GM23338 (cell line): Measurements from ENCODE around the gene ZNF385B. TPM values are rescaled to one million over a fixed set of nuclear protein-coding genes. Genes with fewer than 3 reads are reported as not detected.
"Not testable (repeated sequence)": the region's sequence is repeated elsewhere in the genome, so short reads cannot be mapped to it uniquely, and the experiment has no call there.

Experiments used
- ATAC-seq: fragments of 200-7000 bp; cut with Tn5 transposase; 3 replicates; pipeline ENCODE4 v1.9.1; 2020
- DNase-seq: peaks from one replicate; pipeline ENCODE4 v3.0.0-alpha.2; 2015; ENCODE audit warnings: low spot score
- H2AFZ ChIP-seq: fragments of 200-600 bp; sonication (generic); 2 replicates; pipeline ENCODE4 v1.8.0; 2016; ENCODE audit warnings: antibody characterized with exemption, mild to moderate bottlenecking, moderate library complexity
- H3F3A ChIP-seq: fragments of 200-600 bp; sonication (generic); replicated peaks from 2 replicates; pipeline ENCODE4 v1.8.0; 2017; ENCODE audit warnings: antibody characterized with exemption, mixed run types, low read depth
- H3K27ac ChIP-seq: fragments of 200-600 bp; sonication (generic); 2 replicates; pipeline ENCODE4 v1.6.1; 2016; ENCODE audit warnings: low read depth
- H3K27me3 ChIP-seq: fragments of 200-600 bp; sonication (generic); 2 replicates; pipeline ENCODE4 v1.8.0; 2016; ENCODE audit warnings: mild to moderate bottlenecking, mixed run types, moderate library complexity; ENCODE audit not compliant: insufficient read depth
- H3K36me3 ChIP-seq: fragments of 200-600 bp; sonication (generic); 2 replicates; pipeline ENCODE4 v1.8.0; 2016; ENCODE audit warnings: mild to moderate bottlenecking; ENCODE audit not compliant: insufficient read depth
- H3K4me1 ChIP-seq: fragments of 200-600 bp; sonication (generic); 2 replicates; pipeline ENCODE4 v1.8.0; 2016; ENCODE audit warnings: mild to moderate bottlenecking, moderate library complexity; ENCODE audit not compliant: insufficient read depth
- H3K4me2 ChIP-seq: fragments of 200-600 bp; sonication (generic); 2 replicates; pipeline ENCODE4 v1.7.1; 2017; ENCODE audit warnings: mixed run types
- H3K4me3 ChIP-seq: fragments of 200-600 bp; sonication (generic); 2 replicates; pipeline ENCODE4 v1.6.1; 2016; ENCODE audit warnings: mixed run types
- H3K79me2 ChIP-seq: fragments of 200-600 bp; sonication (generic); replicated peaks from 2 replicates; pipeline ENCODE4 v1.8.0; 2017; ENCODE audit warnings: mild to moderate bottlenecking; ENCODE audit not compliant: insufficient read depth
- H3K9me2 ChIP-seq: fragments of 200-600 bp; sonication (generic); 2 replicates; pipeline ENCODE4 v1.8.0; 2017; ENCODE audit not compliant: insufficient read depth
- H4K20me1 ChIP-seq: fragments of 200-600 bp; sonication (generic); replicated peaks from 2 replicates; pipeline ENCODE4 v1.8.0; 2017; ENCODE audit warnings: mild to moderate bottlenecking; ENCODE audit not compliant: insufficient read depth
- H3K27ac Mint-ChIP-seq: 2 replicates; pipeline ENCODE4 v1.8.0; 2020; ENCODE audit warnings: inconsistent platforms, mild to moderate bottlenecking, moderate library complexity, mixed read lengths
- H3K27me3 Mint-ChIP-seq: 3 replicates; pipeline ENCODE4 v1.8.0; 2022; ENCODE audit warnings: low read depth, mild to moderate bottlenecking, moderate library complexity, mixed read lengths, inconsistent platforms; ENCODE audit not compliant: insufficient read depth, poor library complexity
- H3K36me3 Mint-ChIP-seq: 3 replicates; pipeline ENCODE4 v1.8.0; 2021; ENCODE audit warnings: low read depth, mild to moderate bottlenecking, inconsistent platforms, moderate library complexity, mixed read lengths
- H3K4me1 Mint-ChIP-seq: 3 replicates; pipeline ENCODE4 v1.8.0; 2020; ENCODE audit warnings: mild to moderate bottlenecking, inconsistent platforms, mixed read lengths
- H3K4me3 Mint-ChIP-seq: 3 replicates; pipeline ENCODE4 v1.8.0; 2021; ENCODE audit warnings: moderate library complexity, mild to moderate bottlenecking, inconsistent platforms, mixed read lengths
- H3K9me3 Mint-ChIP-seq: 3 replicates; pipeline ENCODE4 v1.8.0; 2020; ENCODE audit warnings: moderate library complexity, mild to moderate bottlenecking, inconsistent platforms, mixed read lengths
- CTCF ChIP-seq, 2 experiments: fragments of 200-600 bp in 1 of 2; sonication (generic) in 1 of 2; conservative IDR thresholded peaks; 2 replicates each; pipeline versions ENCODE4 v1.5.1 to v1.6.1; 2016 to 2017; ENCODE audit warnings: antibody characterized with exemption in 2 of 2, low read depth in 2 of 2, mild to moderate bottlenecking in 2 of 2, moderate library complexity in 1 of 2
- NANOG ChIP-seq: IDR thresholded peaks from 2 replicates; pipeline ENCODE4 v1.6.1; 2016; ENCODE audit warnings: antibody characterized with exemption, borderline replicate concordance
- POLR2AphosphoS5 ChIP-seq: IDR thresholded peaks from 2 replicates; pipeline ENCODE4 v1.6.1; 2016; ENCODE audit warnings: antibody characterized with exemption, low read depth
- REST ChIP-seq: IDR thresholded peaks from one replicate; pipeline ENCODE4 v1.6.1; 2018; ENCODE audit warnings: antibody characterized with exemption; ENCODE audit not compliant: unreplicated experiment
- ZNF462 ChIP-seq: fragments of 250-450 bp; sonication (Bioruptor Pico); IDR thresholded peaks from 2 replicates; pipeline ENCODE4 v1.5.0; 2020; ENCODE audit warnings: mild to moderate bottlenecking, moderate library complexity
- polyA plus RNA-seq: library from polyadenylated mRNA; unstranded; fragments of >200 nt; fragmentation: Nextera tagmentation; extraction: Ambion mirVana; gene quantifications from 2 replicates; pipeline ENCODE4 v1.2.1, GENCODE V29; 2016
- total RNA-seq: library from RNA; depleted of rRNA; stranded (reverse); fragments of >200 nt; shearing (Covaris generic); gene quantifications from 2 replicates; pipeline ENCODE4 v1.2.3, GENCODE V29; 2014

Gene ZNF385B
- total and polyA plus RNA-seq, 2 experiments from 2014 or later: 1.5 to 4.6 TPM

GRCh38 chr2:179890666-179891065 is 29.3 kb upstream of the ZNF385B start (continued):
- TF ChIP-seq ZNF462 (CRISPR knock-in tag): no peak
- TF ChIP-seq REST: no peak
- no peak for TF ChIP-seq NANOG
- TF ChIP-seq CTCF (conservative IDR thresholded peaks at IDR 0.05; ENCODE audit: low read depth in 2 of 2): no peak
- TF ChIP-seq POLR2AphosphoS5: no peak

- ATAC-seq, H3K4me1 Mint-ChIP-seq, DNase-seq, H3K4me3 ChIP-seq, H3K9me2 ChIP-seq, H3K79me2 ChIP-seq, H3K27me3 Mint-ChIP-seq, H3K4me3 Mint-ChIP-seq, H3K27ac ChIP-seq, H3K4me1 ChIP-seq, H3K27me3 ChIP-seq, H3F3A ChIP-seq, H3K27ac Mint-ChIP-seq, H4K20me1 ChIP-seq, H2AFZ ChIP-seq, H3K4me2 ChIP-seq: not testable (repeated sequence)
- H3K9me3 Mint-ChIP-seq: peaks cover 15% of the 10 kb centered on the region; the same call in 2 of the 3 replicates
- peaks cover 11% of the 10 kb centered on the region; the same call in 2 of the 3 replicates for H3K36me3 Mint-ChIP-seq
- H3K36me3 ChIP-seq: peaks cover 12% of the 10 kb centered on the region; the same call in 1 of the 2 replicates
Observed at GRCh38 chr2:179888642-179889041, 27.2 kb upstream of the ZNF385B start.
